HG03135 (cell line): ENCODE results near the gene WDCP.

Source experiments
- ATAC-seq: cut with Tn5 transposase; IDR thresholded peaks from one replicate; pipeline ENCODE4 v1.9.1; 2021; ENCODE audit warnings: mild to moderate bottlenecking, moderate library complexity; ENCODE audit not compliant: unreplicated experiment

Gene WDCP

DNA sequence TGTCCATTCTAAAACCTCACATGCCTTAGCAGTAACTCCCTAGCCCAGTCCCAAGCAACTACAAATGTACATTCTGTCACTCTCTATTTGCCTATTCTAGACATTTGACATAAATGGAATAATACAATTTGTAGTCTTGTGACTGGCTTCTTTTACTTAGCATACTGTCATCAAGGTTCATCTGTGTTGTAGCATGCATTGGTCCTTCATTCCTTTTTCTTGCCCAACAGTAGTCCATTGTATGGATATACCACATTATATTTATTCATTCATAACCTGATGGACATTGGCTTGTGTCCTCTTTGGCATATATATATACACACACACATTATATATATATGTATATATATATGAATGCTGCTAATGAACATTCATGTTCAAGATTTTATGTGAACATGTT lies 39.5 kb downstream of the WDCP start:
- no peak for ATAC-seq

DNA sequence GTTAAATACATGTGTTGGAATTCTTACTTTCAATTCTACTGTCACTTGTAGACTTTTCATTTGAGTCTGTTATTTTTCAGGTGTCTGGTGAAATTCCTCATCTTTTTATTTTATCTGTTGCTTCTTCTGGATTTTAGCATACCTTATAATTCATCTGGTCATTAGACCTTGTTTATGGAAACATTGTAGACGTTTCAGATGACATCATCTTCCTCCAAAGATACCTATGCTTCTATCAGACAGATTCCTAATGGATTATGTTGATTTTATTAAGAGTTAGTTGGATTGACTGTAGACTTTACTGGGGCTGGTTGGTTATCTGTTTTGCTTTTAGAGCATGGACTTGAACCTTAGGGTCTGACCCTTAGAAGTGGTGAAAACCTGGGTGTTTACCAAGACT lies 52.6 kb downstream of the WDCP start:
- no peak for ATAC-seq

DNA sequence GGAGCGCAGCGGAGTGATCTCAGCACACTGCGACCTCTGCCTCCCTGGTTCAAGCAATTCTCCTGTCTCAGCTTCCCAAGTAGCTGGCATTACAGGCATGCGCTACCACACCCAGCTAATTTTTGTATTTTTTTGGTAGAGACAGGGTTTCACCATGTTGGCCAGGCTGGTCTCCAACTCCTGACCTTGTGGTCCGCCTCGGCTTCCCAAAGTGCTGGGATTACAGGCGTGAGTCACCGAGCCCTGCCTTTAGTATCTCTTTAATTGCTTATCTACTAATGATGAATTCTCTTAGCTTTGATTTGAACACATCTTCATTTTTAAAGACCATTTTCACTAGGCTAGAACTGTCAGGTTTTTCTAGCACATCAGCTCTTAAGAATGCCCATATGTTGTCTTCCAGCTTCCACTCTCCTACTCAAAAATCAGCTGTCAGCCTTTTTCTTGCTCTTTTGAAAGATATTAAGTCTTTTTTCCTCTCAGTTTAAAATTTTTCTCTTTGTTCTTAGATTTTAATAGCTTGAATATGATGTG lies 53.4 kb downstream of the WDCP start:
- ATAC-seq, result no peak

DNA sequence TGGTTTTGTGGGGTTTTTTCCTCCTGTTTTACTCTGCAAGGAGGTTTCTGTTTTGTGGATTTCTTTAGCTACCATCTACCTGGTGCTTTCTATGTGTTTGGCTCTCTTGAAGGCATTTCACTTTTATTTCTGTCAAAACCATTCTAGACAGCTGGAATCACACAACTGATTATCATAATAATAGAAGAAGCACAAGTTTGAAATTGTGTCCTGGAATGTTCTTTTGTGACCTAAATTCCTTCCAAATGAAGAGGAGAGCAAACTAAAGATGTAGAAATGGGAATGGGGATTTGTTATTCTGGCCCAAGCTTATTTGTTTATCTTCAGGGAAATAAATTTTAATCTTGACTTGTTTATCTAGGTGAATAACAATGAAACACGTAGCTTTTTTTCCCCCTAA lies 54.3 kb downstream of the WDCP start:
- no peak for ATAC-seq

DNA sequence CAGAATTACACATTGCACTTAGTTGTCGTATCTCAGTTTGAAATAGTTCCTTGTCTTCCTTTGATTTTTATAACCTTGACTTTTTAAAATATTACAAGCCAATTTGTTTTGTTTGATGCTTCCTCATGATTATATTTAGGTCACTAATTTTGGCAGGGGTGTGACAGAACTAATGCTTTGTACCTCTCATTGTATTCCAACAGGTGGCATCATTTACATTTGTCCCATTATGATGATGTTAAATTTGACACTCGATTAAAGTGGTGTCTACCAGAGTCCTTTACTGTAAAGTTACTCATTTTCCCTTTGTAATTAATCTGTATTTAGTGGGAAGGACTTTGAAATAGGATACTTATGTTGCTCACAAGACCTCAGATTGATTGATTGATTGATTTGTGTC lies 58.8 kb downstream of the WDCP start:
- ATAC-seq, result no peak
